Activated CD4-positive, alpha-beta memory T cell treated with anti-CD3 and anti-CD28 coated beads for 36 hours (primary cell): ENCODE data around the gene MYMK. TPM values are rescaled to one million over a fixed set of nuclear protein-coding genes. Genes with fewer than 3 reads are reported as not detected.

ENCODE experiments used
- CTCF ChIA-PET: fragments of 350-600 bp; sonication (Branson Sonifier 250); formaldehyde crosslinking; loops from one replicate; lab custom pipeline; 2021; ENCODE audit warnings: antibody characterized with exemption, inconsistent platforms; lab: Charles Lee
- POLR2A ChIA-PET: fragments of 350-600 bp; sonication (Branson Sonifier 250); formaldehyde crosslinking; loops from one replicate; lab custom pipeline; 2021; ENCODE audit warnings: antibody characterized with exemption; lab: Charles Lee
- DNase-seq: peaks from one replicate; pipeline ENCODE4 v3.0.0-alpha.2; 2020
- H3K27ac Mint-ChIP-seq: one replicate; pipeline ENCODE4 v1.8.0; 2021; ENCODE audit warnings: mixed read lengths
- H3K27me3 Mint-ChIP-seq: one replicate; pipeline ENCODE4 v1.8.0; 2021; ENCODE audit warnings: mixed read lengths
- H3K36me3 Mint-ChIP-seq: one replicate; pipeline ENCODE4 v1.8.0; 2021; ENCODE audit warnings: mixed read lengths
- H3K4me1 Mint-ChIP-seq: one replicate; pipeline ENCODE4 v1.8.0; 2021; ENCODE audit warnings: low read depth, mixed read lengths
- H3K4me3 Mint-ChIP-seq: one replicate; pipeline ENCODE4 v1.8.0; 2021; ENCODE audit warnings: mild to moderate bottlenecking, mixed read lengths
- H3K9me3 Mint-ChIP-seq: one replicate; pipeline ENCODE4 v1.8.0; 2021; ENCODE audit warnings: mixed read lengths
- intact Hi-C: fragments of 100-400 bp; cut with micrococcal nuclease; formaldehyde crosslinking; loops from one replicate; pipeline ENCODE4 v1.15.1; 2023
- total RNA-seq, 2 experiments: library from RNA; stranded (reverse); gene quantifications; one replicate each; pipeline ENCODE4 v1.2.3, GENCODE V29; 2021

MYMK gene
- not detected for total RNA-seq

- ChIA-PET POLR2A (no interaction called here), CTCF (interaction anchor here (0.6 kb wide), 1 partner anchor 9 kb away, joined by 3 read pairs; no protein-coding TSS in a partner anchor)
- H3K27me3 Mint-ChIP-seq = peaks cover 3% of the 10 kb centered on the region
- no peaks in the 10 kb centered on the region for H3K4me1 Mint-ChIP-seq
- DNase-seq = no peak
- H3K4me3 Mint-ChIP-seq = no peak within 1 kb of the TSS
- H3K36me3 Mint-ChIP-seq = no peaks in the 10 kb centered on the region
- H3K9me3 Mint-ChIP-seq = no peaks in the 10 kb centered on the region
- intact Hi-C loops = no loop called here
- no peak within 1 kb of the TSS for H3K27ac Mint-ChIP-seq
These were observed at the start of gene MYMK for GRCh38 chr9:133524679-133525228. TSS of gene MYMK (minus strand) at chr9:133524959. CDS start at chr9:133524844, 115 bp downstream.

- Mint-ChIP-seq H3K4me1 (peaks cover 3% of the 10 kb centered on the region), H3K27me3 (peaks cover 22% of the 10 kb centered on the region), H3K27ac (no peak overlapping the region), H3K36me3 (no peaks in the 10 kb centered on the region), H3K9me3 (no peaks in the 10 kb centered on the region), H3K4me3 (no peak overlapping the region)
- no peak for DNase-seq
- intact Hi-C loops = no loop called here
- CTCF ChIA-PET = no interaction called here
- POLR2A ChIA-PET = no interaction called here
These were observed 49.2 kb upstream of the MYMK start for GRCh38 chr9:133573791-133574515.

- POLR2A ChIA-PET = no interaction called here
- H3K4me1 Mint-ChIP-seq = peaks cover 3% of the 10 kb centered on the region
These were observed 48.1 kb upstream of the MYMK start for GRCh38 chr9:133572821-133573361.

GRCh38 chr9:133571896-133572595, 47.3 kb upstream of the MYMK start:
- intact Hi-C loops = no loop called here
- Mint-ChIP-seq H3K36me3 (no peaks in the 10 kb centered on the region), H3K9me3 (no peaks in the 10 kb centered on the region), H3K27me3 (peaks cover 14% of the 10 kb centered on the region), H3K4me3 (no peak overlapping the region), H3K27ac (no peak overlapping the region), H3K4me1 (peaks cover 3% of the 10 kb centered on the region)
- POLR2A ChIA-PET = no interaction called here
- DNase-seq = no peak
- CTCF ChIA-PET = interaction anchor here (0.9 kb wide), 1 partner anchor 17 kb away, joined by 6 read pairs; no protein-coding TSS in a partner anchor

More at GRCh38 chr9:133572821-133573361, 48.1 kb upstream of the MYMK start:
- no peaks in the 10 kb centered on the region for H3K9me3 Mint-ChIP-seq
- no peaks in the 10 kb centered on the region for H3K36me3 Mint-ChIP-seq
- H3K4me3 Mint-ChIP-seq = no peak overlapping the region
- CTCF ChIA-PET = no interaction called here
- no peak for DNase-seq
- no peak overlapping the region for H3K27ac Mint-ChIP-seq
- peaks cover 17% of the 10 kb centered on the region for H3K27me3 Mint-ChIP-seq
- intact Hi-C loops = no loop called here

- H3K27me3 Mint-ChIP-seq = peaks cover 8% of the 10 kb centered on the region
- ChIA-PET POLR2A (no interaction called here), CTCF (interaction anchor here (0.9 kb wide), 1 partner anchor 18 kb away, joined by 6 read pairs; no protein-coding TSS in a partner anchor)
- intact Hi-C loops = no loop called here
- no peak overlapping the region for H3K27ac Mint-ChIP-seq
- no peaks in the 10 kb centered on the region for H3K9me3 Mint-ChIP-seq
- DNase-seq = no peak
- H3K36me3 Mint-ChIP-seq = no peaks in the 10 kb centered on the region
- H3K4me3 Mint-ChIP-seq = no peak overlapping the region
- no peaks in the 10 kb centered on the region for H3K4me1 Mint-ChIP-seq
These were observed 46.7 kb upstream of the MYMK start for GRCh38 chr9:133571391-133571890.

- peaks cover 3% of the 10 kb centered on the region for H3K27me3 Mint-ChIP-seq
- H3K36me3 Mint-ChIP-seq = no peaks in the 10 kb centered on the region
- POLR2A ChIA-PET = no interaction called here
- CTCF ChIA-PET = no interaction called here
- intact Hi-C loops = no loop called here
- H3K9me3 Mint-ChIP-seq = no peaks in the 10 kb centered on the region
- DNase-seq = no peak
- H3K27ac Mint-ChIP-seq = no peak overlapping the region
- H3K4me1 Mint-ChIP-seq = no peaks in the 10 kb centered on the region
- H3K4me3 Mint-ChIP-seq = no peak overlapping the region
These were observed 45.9 kb upstream of the MYMK start for GRCh38 chr9:133570691-133571080.

GRCh38 chr9:133569891-133570690, 45.3 kb upstream of the MYMK start:
- CTCF ChIA-PET = no interaction called here
- Mint-ChIP-seq H3K27ac (no peak overlapping the region), H3K9me3 (no peaks in the 10 kb centered on the region)

GRCh38 chr9:133569121-133569785, 44.5 kb upstream of the MYMK start:
- H3K9me3 Mint-ChIP-seq = no peaks in the 10 kb centered on the region
- no peak overlapping the region for H3K4me3 Mint-ChIP-seq
- no peaks in the 10 kb centered on the region for H3K27me3 Mint-ChIP-seq
- intact Hi-C loops = no loop called here
- no peaks in the 10 kb centered on the region for H3K36me3 Mint-ChIP-seq
- POLR2A ChIA-PET = no interaction called here
- H3K4me1 Mint-ChIP-seq = no peaks in the 10 kb centered on the region
- no peak for DNase-seq
- no peak overlapping the region for H3K27ac Mint-ChIP-seq
- CTCF ChIA-PET = no interaction called here

More at GRCh38 chr9:133569891-133570690, 45.3 kb upstream of the MYMK start:
- POLR2A ChIA-PET = no interaction called here
- intact Hi-C loops = no loop called here
- no peak for DNase-seq
- H3K27me3 Mint-ChIP-seq = peaks cover 1% of the 10 kb centered on the region
- H3K4me1 Mint-ChIP-seq = no peaks in the 10 kb centered on the region
- no peak overlapping the region for H3K4me3 Mint-ChIP-seq
- H3K36me3 Mint-ChIP-seq = no peaks in the 10 kb centered on the region

- POLR2A ChIA-PET = no interaction called here
These were observed 43.4 kb upstream of the MYMK start for GRCh38 chr9:133568186-133568585.

GRCh38 chr9:133566817-133567216, 42.1 kb upstream of the MYMK start:
- no peaks in the 10 kb centered on the region for H3K9me3 Mint-ChIP-seq
- H3K27ac Mint-ChIP-seq = no peak overlapping the region
- no peak overlapping the region for H3K4me3 Mint-ChIP-seq
- DNase-seq = no peak
- POLR2A ChIA-PET = no interaction called here
- intact Hi-C loops = no loop called here
- no peaks in the 10 kb centered on the region for H3K4me1 Mint-ChIP-seq
- no peaks in the 10 kb centered on the region for H3K27me3 Mint-ChIP-seq
- H3K36me3 Mint-ChIP-seq = no peaks in the 10 kb centered on the region
- CTCF ChIA-PET = no interaction called here

More at GRCh38 chr9:133568186-133568585, 43.4 kb upstream of the MYMK start:
- Mint-ChIP-seq H3K4me1 (no peaks in the 10 kb centered on the region), H3K27me3 (no peaks in the 10 kb centered on the region), H3K36me3 (no peaks in the 10 kb centered on the region), H3K9me3 (no peaks in the 10 kb centered on the region), H3K4me3 (no peak overlapping the region), H3K27ac (no peak overlapping the region)
- intact Hi-C loops = no loop called here
- CTCF ChIA-PET = no interaction called here
- no peak for DNase-seq

GRCh38 chr9:133566382-133566781, 41.6 kb upstream of the MYMK start:
- CTCF ChIA-PET = no interaction called here
- Mint-ChIP-seq H3K4me1 (no peaks in the 10 kb centered on the region), H3K27me3 (no peaks in the 10 kb centered on the region), H3K27ac (no peak overlapping the region), H3K4me3 (no peak overlapping the region), H3K9me3 (no peaks in the 10 kb centered on the region), H3K36me3 (no peaks in the 10 kb centered on the region)
- POLR2A ChIA-PET = no interaction called here
- intact Hi-C loops = no loop called here
- DNase-seq = no peak
